GM23338 (cell line): ENCODE measurements around the gene CACNA2D3. TPM values are rescaled to one million over a fixed set of nuclear protein-coding genes. Genes with fewer than 3 reads are reported as not detected.

Experiments
- ATAC-seq: fragments of 200-7000 bp; cut with Tn5 transposase; 3 replicates; pipeline ENCODE4 v1.9.1; 2020
- DNase-seq: peaks from one replicate; pipeline ENCODE4 v3.0.0-alpha.2; 2015; ENCODE audit warnings: low spot score
- H2AFZ ChIP-seq: fragments of 200-600 bp; sonication (generic); 2 replicates; pipeline ENCODE4 v1.8.0; 2016; ENCODE audit warnings: antibody characterized with exemption, mild to moderate bottlenecking, moderate library complexity
- H3F3A ChIP-seq: fragments of 200-600 bp; sonication (generic); replicated peaks from 2 replicates; pipeline ENCODE4 v1.8.0; 2017; ENCODE audit warnings: antibody characterized with exemption, mixed run types, low read depth
- H3K27ac ChIP-seq: fragments of 200-600 bp; sonication (generic); 2 replicates; pipeline ENCODE4 v1.6.1; 2016; ENCODE audit warnings: low read depth
- H3K27me3 ChIP-seq: fragments of 200-600 bp; sonication (generic); 2 replicates; pipeline ENCODE4 v1.8.0; 2016; ENCODE audit warnings: mild to moderate bottlenecking, mixed run types, moderate library complexity; ENCODE audit not compliant: insufficient read depth
- H3K36me3 ChIP-seq: fragments of 200-600 bp; sonication (generic); 2 replicates; pipeline ENCODE4 v1.8.0; 2016; ENCODE audit warnings: mild to moderate bottlenecking; ENCODE audit not compliant: insufficient read depth
- H3K4me1 ChIP-seq: fragments of 200-600 bp; sonication (generic); 2 replicates; pipeline ENCODE4 v1.8.0; 2016; ENCODE audit warnings: mild to moderate bottlenecking, moderate library complexity; ENCODE audit not compliant: insufficient read depth
- H3K4me2 ChIP-seq: fragments of 200-600 bp; sonication (generic); 2 replicates; pipeline ENCODE4 v1.7.1; 2017; ENCODE audit warnings: mixed run types
- H3K4me3 ChIP-seq: fragments of 200-600 bp; sonication (generic); 2 replicates; pipeline ENCODE4 v1.6.1; 2016; ENCODE audit warnings: mixed run types
- H3K79me2 ChIP-seq: fragments of 200-600 bp; sonication (generic); replicated peaks from 2 replicates; pipeline ENCODE4 v1.8.0; 2017; ENCODE audit warnings: mild to moderate bottlenecking; ENCODE audit not compliant: insufficient read depth
- H3K9me2 ChIP-seq: fragments of 200-600 bp; sonication (generic); 2 replicates; pipeline ENCODE4 v1.8.0; 2017; ENCODE audit not compliant: insufficient read depth
- H4K20me1 ChIP-seq: fragments of 200-600 bp; sonication (generic); replicated peaks from 2 replicates; pipeline ENCODE4 v1.8.0; 2017; ENCODE audit warnings: mild to moderate bottlenecking; ENCODE audit not compliant: insufficient read depth
- H3K27ac Mint-ChIP-seq: 2 replicates; pipeline ENCODE4 v1.8.0; 2020; ENCODE audit warnings: inconsistent platforms, mild to moderate bottlenecking, moderate library complexity, mixed read lengths
- H3K27me3 Mint-ChIP-seq: 3 replicates; pipeline ENCODE4 v1.8.0; 2022; ENCODE audit warnings: low read depth, mild to moderate bottlenecking, moderate library complexity, mixed read lengths, inconsistent platforms; ENCODE audit not compliant: insufficient read depth, poor library complexity
- H3K36me3 Mint-ChIP-seq: 3 replicates; pipeline ENCODE4 v1.8.0; 2021; ENCODE audit warnings: low read depth, mild to moderate bottlenecking, inconsistent platforms, moderate library complexity, mixed read lengths
- H3K4me1 Mint-ChIP-seq: 3 replicates; pipeline ENCODE4 v1.8.0; 2020; ENCODE audit warnings: mild to moderate bottlenecking, inconsistent platforms, mixed read lengths
- H3K4me3 Mint-ChIP-seq: 3 replicates; pipeline ENCODE4 v1.8.0; 2021; ENCODE audit warnings: moderate library complexity, mild to moderate bottlenecking, inconsistent platforms, mixed read lengths
- H3K9me3 Mint-ChIP-seq: 3 replicates; pipeline ENCODE4 v1.8.0; 2020; ENCODE audit warnings: moderate library complexity, mild to moderate bottlenecking, inconsistent platforms, mixed read lengths
- CREB1 ChIP-seq: fragments of 250-450 bp; sonication (Bioruptor Pico); IDR thresholded peaks from 2 replicates; pipeline ENCODE4 v1.5.0; 2020; ENCODE audit warnings: low read depth, mild to moderate bottlenecking, moderate library complexity
- CTCF ChIP-seq, 2 experiments: fragments of 200-600 bp in 1 of 2; sonication (generic) in 1 of 2; conservative IDR thresholded peaks; 2 replicates each; pipeline versions ENCODE4 v1.5.1 to v1.6.1; 2016 to 2017; ENCODE audit warnings: antibody characterized with exemption in 2 of 2, low read depth in 2 of 2, mild to moderate bottlenecking in 2 of 2, moderate library complexity in 1 of 2
- ETS1 ChIP-seq: IDR thresholded peaks from 2 replicates; pipeline ENCODE4 v1.6.1; 2016; ENCODE audit warnings: antibody characterized with exemption
- EZH2 ChIP-seq: fragments of 200-600 bp; sonication (generic); IDR thresholded peaks from one replicate; pipeline ENCODE4 v1.8.0; 2017; ENCODE audit warnings: antibody characterized with exemption, mild to moderate bottlenecking, low read depth; ENCODE audit not compliant: unreplicated experiment
- EZH2phosphoT487 ChIP-seq: fragments of 200-600 bp; sonication (generic); IDR thresholded peaks from one replicate; pipeline ENCODE4 v1.8.1; 2018; ENCODE audit warnings: antibody characterized with exemption; ENCODE audit not compliant: unreplicated experiment
- JUNB ChIP-seq: IDR thresholded peaks from one replicate; pipeline ENCODE4 v1.6.1; 2016; ENCODE audit warnings: antibody characterized with exemption; ENCODE audit not compliant: unreplicated experiment
- NANOG ChIP-seq: IDR thresholded peaks from 2 replicates; pipeline ENCODE4 v1.6.1; 2016; ENCODE audit warnings: antibody characterized with exemption, borderline replicate concordance
- POLR2AphosphoS5 ChIP-seq: IDR thresholded peaks from 2 replicates; pipeline ENCODE4 v1.6.1; 2016; ENCODE audit warnings: antibody characterized with exemption, low read depth
- REST ChIP-seq: IDR thresholded peaks from one replicate; pipeline ENCODE4 v1.6.1; 2018; ENCODE audit warnings: antibody characterized with exemption; ENCODE audit not compliant: unreplicated experiment
- STAT1 ChIP-seq: IDR thresholded peaks from one replicate; pipeline ENCODE4 v1.6.1; 2016; ENCODE audit warnings: antibody characterized with exemption; ENCODE audit not compliant: unreplicated experiment
- ZNF114 ChIP-seq: fragments of 250-450 bp; sonication (Bioruptor Pico); IDR thresholded peaks from 2 replicates; pipeline ENCODE4 v1.5.0; 2020; ENCODE audit warnings: mild to moderate bottlenecking, moderate library complexity
- ZNF331 ChIP-seq: fragments of 250-450 bp; sonication (Bioruptor Pico); IDR thresholded peaks from 2 replicates; pipeline ENCODE4 v1.5.0; 2020; ENCODE audit warnings: low read depth, mild to moderate bottlenecking, moderate library complexity
- ZNF462 ChIP-seq: fragments of 250-450 bp; sonication (Bioruptor Pico); IDR thresholded peaks from 2 replicates; pipeline ENCODE4 v1.5.0; 2020; ENCODE audit warnings: mild to moderate bottlenecking, moderate library complexity
- polyA plus RNA-seq: library from polyadenylated mRNA; unstranded; fragments of >200 nt; fragmentation: Nextera tagmentation; extraction: Ambion mirVana; gene quantifications from 2 replicates; pipeline ENCODE4 v1.2.1, GENCODE V29; 2016
- total RNA-seq: library from RNA; depleted of rRNA; stranded (reverse); fragments of >200 nt; shearing (Covaris generic); gene quantifications from 2 replicates; pipeline ENCODE4 v1.2.3, GENCODE V29; 2014

Gene CACNA2D3
- total and polyA plus RNA-seq, 2 experiments from 2014 or later: 2.2 to 2.3 TPM

GRCh38 chr3:54733106-54734006, 611.0 kb downstream of the CACNA2D3 start:
- Histone ChIP-seq H3K4me3 (no peak overlapping the region), H3K27me3 (no peaks in the 10 kb centered on the region), H3K9me2 (peaks cover 12% of the 10 kb centered on the region; the same call in 1 of the 2 replicates), H4K20me1 (no peaks in the 10 kb centered on the region), H3K79me2 (no peaks in the 10 kb centered on the region; the same call in 1 of the 2 replicates), H3K4me1 (peaks cover 15% of the 10 kb centered on the region), H3F3A (no peaks in the 10 kb centered on the region), H3K4me2 (no peak overlapping the region), H3K36me3 (peaks cover 4% of the 10 kb centered on the region; the same call in 1 of the 2 replicates), H2AFZ (no peak overlapping the region), H3K27ac (no peak overlapping the region)
- H3K27ac Mint-ChIP-seq: no peak overlapping the region
- ATAC-seq (no peak), DNase-seq (no peak)
- peaks cover 2% of the 10 kb centered on the region for H3K27me3 Mint-ChIP-seq
- TF ChIP-seq ZNF331 (CRISPR knock-in tag): no peak
- TF ChIP-seq STAT1: no peak
- no peak for TF ChIP-seq ZNF462 (CRISPR knock-in tag)
- no peak for TF ChIP-seq JUNB
- TF ChIP-seq CTCF (conservative IDR thresholded peaks at IDR 0.05; ENCODE audit: low read depth in 2 of 2): no peak
- no peak for TF ChIP-seq POLR2AphosphoS5
- no peak for TF ChIP-seq EZH2
- TF ChIP-seq REST: no peak
- TF ChIP-seq ETS1: no peak
- TF ChIP-seq EZH2phosphoT487: no peak
- no peak for TF ChIP-seq CREB1 (CRISPR knock-in tag)
- no peak for TF ChIP-seq NANOG
- TF ChIP-seq ZNF114 (CRISPR knock-in tag): no peak
- no peak overlapping the region for H3K4me3 Mint-ChIP-seq
- peaks cover 13% of the 10 kb centered on the region; the same call in 2 of the 3 replicates for H3K4me1 Mint-ChIP-seq
- peaks cover 9% of the 10 kb centered on the region; the same call in 2 of the 3 replicates for H3K9me3 Mint-ChIP-seq
- H3K36me3 Mint-ChIP-seq: peaks cover 9% of the 10 kb centered on the region; the same call in 2 of the 3 replicates
